ENCODE results near the gene TTC9B. TPM values are rescaled to one million over a fixed set of nuclear protein-coding genes. Genes with fewer than 3 reads are reported as not detected.
A peak's percentile ranks its signal among the peaks of the same experiment; 100 is the strongest.

TTC9B gene
- total and polyA plus RNA-seq, 11 donors: not detected

GRCh38 chr19:40241809-40242384 is 23.7 kb upstream of the TTC9B start:
- H3K4me3 ChIP-seq: peak overlapping the region in 1 of 12 donors; percentile 1
- peaks cover 0 to 45% (median 23%) of the 10 kb centered on the region in 12 donors for H3K4me1 ChIP-seq
- H3K36me3 ChIP-seq: peaks cover 0 to 53% (median 43%) of the 10 kb centered on the region in 9 donors
- ATAC-seq (peak; percentile 55 to 92 (median 88)), DNase-seq (peak; percentile 70 to 79 (median 77))
- H3K27ac ChIP-seq: peak overlapping the region in 11 of 12 donors; percentile 29 to 72 (median 59)
- no peaks in the 10 kb centered on the region for H3K9me3 ChIP-seq
- intact Hi-C loops (cut with DNase I): loop anchor here in 3 of 10 donors (5.0 kb wide), 1 partner anchor 40 kb away; no protein-coding TSS in a partner anchor
- 22 to 44% (median 31%) methylated on average over 11 to 21 of the region's 21 CpGs for WGBS, 4 donors
- TF ChIP-seq, protein P1, sequence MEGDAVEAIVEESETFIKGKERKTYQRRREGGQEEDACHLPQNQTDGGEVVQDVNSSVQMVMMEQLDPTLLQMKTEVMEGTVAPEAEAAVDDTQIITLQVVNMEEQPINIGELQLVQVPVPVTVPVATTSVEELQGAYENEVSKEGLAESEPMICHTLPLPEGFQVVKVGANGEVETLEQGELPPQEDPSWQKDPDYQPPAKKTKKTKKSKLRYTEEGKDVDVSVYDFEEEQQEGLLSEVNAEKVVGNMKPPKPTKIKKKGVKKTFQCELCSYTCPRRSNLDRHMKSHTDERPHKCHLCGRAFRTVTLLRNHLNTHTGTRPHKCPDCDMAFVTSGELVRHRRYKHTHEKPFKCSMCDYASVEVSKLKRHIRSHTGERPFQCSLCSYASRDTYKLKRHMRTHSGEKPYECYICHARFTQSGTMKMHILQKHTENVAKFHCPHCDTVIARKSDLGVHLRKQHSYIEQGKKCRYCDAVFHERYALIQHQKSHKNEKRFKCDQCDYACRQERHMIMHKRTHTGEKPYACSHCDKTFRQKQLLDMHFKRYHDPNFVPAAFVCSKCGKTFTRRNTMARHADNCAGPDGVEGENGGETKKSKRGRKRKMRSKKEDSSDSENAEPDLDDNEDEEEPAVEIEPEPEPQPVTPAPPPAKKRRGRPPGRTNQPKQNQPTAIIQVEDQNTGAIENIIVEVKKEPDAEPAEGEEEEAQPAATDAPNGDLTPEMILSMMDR (IDR thresholded peaks at IDR 0.05): no peak
- no peak for TF ChIP-seq POLR2A (IDR thresholded peaks at IDR 0.05)
- H3K27me3 ChIP-seq: no peaks in the 10 kb centered on the region

DNA sequence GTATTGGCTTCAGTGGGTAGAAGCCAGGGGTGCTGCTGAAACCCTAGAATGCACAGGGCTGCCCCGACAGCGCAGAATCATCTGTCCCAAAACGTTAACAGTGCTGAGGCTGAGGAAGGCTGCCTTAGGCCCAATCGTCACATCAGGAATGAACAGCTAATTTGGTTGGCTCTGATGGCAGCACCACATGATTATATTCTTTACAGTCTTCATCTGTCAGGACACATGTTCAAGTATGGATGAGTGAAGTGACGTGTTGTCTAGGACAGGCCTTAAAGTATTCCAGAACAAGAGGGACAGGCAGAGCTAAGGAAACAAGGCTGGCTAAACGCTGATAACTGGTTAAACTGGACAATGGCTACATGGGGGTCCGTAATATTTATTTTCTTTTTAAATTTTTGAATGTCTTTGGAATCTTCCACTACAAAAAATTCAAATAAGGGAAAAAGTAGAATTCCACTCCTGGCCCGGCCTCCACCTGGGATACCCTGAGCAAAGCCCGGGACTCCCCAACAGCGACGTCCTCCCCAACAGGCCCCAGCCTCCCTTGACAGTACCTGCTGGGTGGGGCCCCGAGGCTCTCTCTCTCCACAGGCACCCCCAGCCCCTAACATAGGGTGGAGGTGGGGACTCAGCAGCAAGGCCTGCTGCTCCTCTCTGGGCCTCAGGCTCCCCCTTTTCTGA is 23.1 kb upstream of the TTC9B start:
- Histone ChIP-seq H3K9me3 (no peaks in the 10 kb centered on the region), H3K36me3 (peaks cover 0 to 59% (median 50%) of the 10 kb centered on the region in 9 donors), H3K4me3 (no peak overlapping the region), H3K27me3 (no peaks in the 10 kb centered on the region), H3K4me1 (peaks cover 0 to 45% (median 23%) of the 10 kb centered on the region in 12 donors), H3K27ac (peak overlapping the region in 9 of 12 donors; percentile 29 to 72 (median 60))
- no peak for ATAC-seq
- no peak for DNase-seq
- WGBS, 4 donors: 76 to 85% (median 77%) methylated on average over 11 to 12 of the region's 12 CpGs
- TF ChIP-seq, protein P1 (IDR thresholded peaks at IDR 0.05): no peak
- TF ChIP-seq POLR2A (IDR thresholded peaks at IDR 0.05): no peak
- intact Hi-C loops (cut with DNase I): loop anchor here in 3 of 10 donors (5.0 kb wide), 1 partner anchor 41 kb away; no protein-coding TSS in a partner anchor

DNA sequence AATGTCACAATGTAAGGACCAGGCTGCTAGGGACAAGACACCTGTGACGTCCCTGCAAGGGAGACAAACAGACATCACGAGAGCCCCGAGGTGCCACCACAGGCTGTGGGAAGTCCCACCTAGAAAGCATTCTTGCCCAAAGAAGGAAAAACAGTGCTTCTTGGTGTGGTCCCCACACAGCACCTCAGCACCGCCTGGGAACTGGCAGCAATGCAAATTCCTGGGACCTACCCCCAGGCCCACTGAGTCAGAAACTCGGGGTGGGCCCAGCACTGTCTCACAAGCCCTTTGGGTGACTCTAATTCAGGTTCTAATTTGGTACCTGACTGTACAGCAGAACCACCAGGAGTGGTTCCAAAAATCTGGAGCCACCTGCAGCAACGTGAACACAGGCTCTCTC is 22.1 kb upstream of the TTC9B start:
- no peaks in the 10 kb centered on the region for H3K27me3 ChIP-seq
- H3K4me3 ChIP-seq: no peak overlapping the region
- peaks cover 0 to 37% (median 21%) of the 10 kb centered on the region in 12 donors for H3K4me1 ChIP-seq
- peaks cover 0 to 68% (median 59%) of the 10 kb centered on the region in 9 donors for H3K36me3 ChIP-seq
- H3K27ac ChIP-seq: no peak overlapping the region
- H3K9me3 ChIP-seq: no peaks in the 10 kb centered on the region
- intact Hi-C loops (cut with DNase I): loop anchor here in 3 of 10 donors (5.0 kb wide), 1 partner anchor 42 kb away; no protein-coding TSS in a partner anchor
- DNase-seq (no peak), ATAC-seq (no peak)
- 91 to 96% (median 94%) methylated on average over 6 of the region's 6 CpGs for WGBS, 4 donors
- TF ChIP-seq POLR2A (IDR thresholded peaks at IDR 0.05): no peak
- TF ChIP-seq, protein P1 (IDR thresholded peaks at IDR 0.05): no peak

All from heart left ventricle (tissue), 16 donors.